ENCODE measurements around the gene ANKRD26.
"Not testable (repeated sequence)": the region's sequence is repeated elsewhere in the genome, so short reads cannot be mapped to it uniquely, and the experiment has no call there.

ANKRD26 gene

DNA sequence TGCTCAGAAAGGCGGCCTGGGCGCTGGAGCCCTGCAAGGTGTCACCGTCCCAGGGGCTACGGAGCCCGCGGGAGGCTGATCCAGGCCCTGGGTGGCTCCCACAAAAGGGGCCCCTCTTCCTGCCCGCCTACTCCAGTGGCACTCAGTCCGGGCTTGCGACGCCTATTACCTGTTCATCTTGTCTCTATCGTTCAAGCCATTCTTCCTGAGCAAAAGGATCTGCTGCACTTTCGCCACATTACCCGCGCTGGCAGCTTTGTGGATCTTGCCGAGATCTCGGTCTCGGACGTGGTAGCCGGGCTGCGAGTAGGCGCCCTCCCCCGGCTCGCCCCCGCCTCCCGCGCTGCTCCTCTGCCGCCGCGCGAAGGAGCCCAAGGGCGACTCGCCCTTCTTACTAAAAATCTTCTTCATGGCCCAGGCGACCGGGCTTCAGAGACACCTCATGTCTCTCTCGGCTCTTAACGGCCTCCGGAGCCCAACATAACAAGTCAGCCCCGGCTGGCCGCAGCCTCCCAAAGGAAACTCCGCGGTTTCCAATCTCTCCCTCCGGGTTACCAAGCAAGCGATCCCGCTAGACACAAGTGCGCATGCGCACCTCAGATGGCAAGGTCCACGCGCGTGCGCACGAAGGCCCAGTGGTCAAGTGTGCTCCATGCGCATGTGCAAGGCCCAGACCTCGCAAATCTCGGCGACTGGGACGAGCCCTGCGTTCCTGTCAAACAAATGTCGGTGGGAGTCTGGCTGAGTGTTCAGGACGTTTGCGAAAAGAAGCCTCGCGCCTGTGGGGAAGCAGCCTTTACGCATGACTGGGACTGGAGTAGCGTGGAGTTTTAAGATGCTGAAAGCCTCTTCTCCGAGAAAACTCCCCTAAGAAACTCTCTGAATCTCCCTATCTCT lies at the start of gene ANKRD26:
Gene ANKRD26, minus strand, starts transcription at position 579 of the 897 bp plus-strand sequence. Its CDS starts 168 bp downstream, at position 411.
- peak; percentile 97 for DNase-seq (ENCODE audit: low spot score)

DNA sequence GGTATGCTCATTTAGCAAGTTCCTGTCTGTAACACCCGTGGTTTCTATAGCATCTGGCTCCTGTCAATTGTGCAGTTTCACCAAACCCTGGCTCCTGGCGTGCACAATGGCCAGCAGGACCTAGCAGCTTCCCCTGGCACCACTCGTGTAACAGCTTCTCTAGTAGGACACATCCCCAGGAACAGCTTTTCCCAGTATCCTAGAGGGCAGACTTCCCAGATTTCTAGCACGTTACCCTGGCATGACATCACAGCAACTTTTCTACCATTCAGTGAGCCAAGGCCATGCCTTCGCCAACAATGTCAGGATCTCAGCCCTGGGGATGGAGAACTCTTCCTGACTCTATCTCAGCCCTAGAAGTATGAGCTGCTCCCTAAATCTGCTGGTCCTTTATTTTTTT lies 47.4 kb upstream of the ANKRD26 start:
- peak; percentile 14 for DNase-seq (ENCODE audit: low spot score)

DNA sequence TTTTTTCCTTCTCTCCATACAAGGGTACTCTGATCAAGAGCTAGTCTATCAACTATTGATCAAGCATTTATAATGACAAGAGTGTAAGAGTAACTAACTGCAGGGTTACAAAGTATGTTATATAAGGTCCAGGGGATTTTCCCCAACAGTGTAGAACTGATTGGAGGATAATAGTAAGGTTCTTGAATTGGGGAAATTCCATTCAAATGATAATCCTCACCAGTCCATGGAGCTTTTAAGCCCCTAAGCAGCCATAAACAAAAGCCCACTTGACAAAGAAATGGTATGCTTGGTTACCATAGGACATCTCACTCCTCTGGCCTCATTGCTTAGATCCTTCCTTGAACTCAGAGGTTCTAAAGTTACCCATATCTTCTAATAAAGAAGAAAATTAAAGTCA lies 45.6 kb upstream of the ANKRD26 start:
- DNase-seq (ENCODE audit: low spot score), result no peak

DNA sequence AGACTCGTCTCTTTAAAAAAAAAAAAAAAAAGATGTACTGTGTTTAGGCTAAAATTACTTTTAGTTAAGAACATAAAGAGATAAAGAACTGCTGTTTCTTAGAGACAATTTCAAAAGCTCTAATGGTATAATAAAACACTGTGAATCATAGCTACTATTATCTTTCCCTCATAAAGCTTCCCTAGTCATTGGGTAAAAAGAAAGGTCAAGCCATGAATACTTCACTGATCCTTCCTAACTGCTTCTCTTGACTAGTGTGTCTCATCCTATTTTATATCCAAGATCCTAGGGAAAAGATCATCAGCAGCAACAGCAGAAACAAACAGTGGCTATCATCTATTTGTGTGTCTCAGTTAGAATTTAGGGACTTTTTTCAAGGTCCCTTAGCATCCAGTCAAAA lies 43.4 kb upstream of the ANKRD26 start:
- DNase-seq (ENCODE audit: low spot score), result no peak

DNA sequence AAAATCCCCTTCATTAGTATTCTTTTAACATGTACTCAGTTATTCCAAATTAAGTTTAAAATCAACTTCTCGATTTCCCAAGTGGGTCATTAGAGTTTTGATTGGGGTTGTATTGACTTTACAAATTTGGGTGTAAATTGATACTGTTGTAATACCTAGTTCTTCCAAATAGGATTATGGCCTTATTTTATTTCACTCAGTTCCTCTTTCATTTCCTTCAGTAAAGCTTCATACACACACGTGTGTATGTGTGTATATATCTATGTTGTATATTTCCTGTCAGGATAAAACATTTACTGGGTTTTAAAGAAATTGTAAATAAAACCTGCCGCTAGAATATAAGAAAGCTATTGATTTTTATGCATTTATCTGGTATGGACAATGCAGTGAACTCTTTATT lies 38.0 kb upstream of the ANKRD26 start:
- DNase-seq (ENCODE audit: low spot score), result no peak

DNA sequence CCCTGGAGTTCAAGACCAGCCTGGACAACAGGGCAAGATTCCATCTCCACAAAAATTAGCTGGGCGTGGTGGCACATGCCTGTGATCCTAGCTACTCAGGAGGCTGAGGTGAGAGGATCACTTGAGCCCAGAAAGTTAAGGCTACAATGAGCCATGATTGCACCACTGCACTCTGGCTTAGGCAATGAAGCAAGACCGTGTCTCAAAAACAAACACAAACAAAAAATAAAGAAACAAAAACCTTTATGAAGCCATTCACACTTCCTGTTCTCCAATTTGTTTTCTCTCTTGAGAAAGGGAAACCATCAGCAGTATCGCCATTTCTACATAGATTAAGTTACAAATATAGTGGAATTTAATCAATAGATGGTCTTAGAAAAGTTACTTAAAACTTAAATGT lies 34.1 kb upstream of the ANKRD26 start:
- DNase-seq (ENCODE audit: low spot score), result no peak

DNA sequence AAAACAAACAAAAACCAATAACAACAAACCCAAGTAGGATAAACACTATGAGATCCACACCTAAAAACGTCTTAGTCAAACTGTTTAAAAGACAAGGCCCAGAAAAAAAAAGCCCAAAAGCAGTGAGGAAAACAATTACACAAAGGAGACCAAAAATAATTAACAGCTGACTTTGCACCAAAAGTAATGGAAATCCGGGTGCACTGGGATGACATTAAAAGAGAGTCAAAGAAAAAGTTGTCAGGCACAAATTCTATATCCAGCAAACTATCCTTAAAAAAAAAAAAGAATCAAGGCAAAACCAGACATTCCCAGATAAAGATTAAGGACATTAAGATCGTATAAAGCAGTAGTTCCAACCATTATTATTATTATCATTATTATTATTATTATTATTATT lies 7.9 kb upstream of the ANKRD26 start:
- DNase-seq (ENCODE audit: low spot score), result no peak

DNA sequence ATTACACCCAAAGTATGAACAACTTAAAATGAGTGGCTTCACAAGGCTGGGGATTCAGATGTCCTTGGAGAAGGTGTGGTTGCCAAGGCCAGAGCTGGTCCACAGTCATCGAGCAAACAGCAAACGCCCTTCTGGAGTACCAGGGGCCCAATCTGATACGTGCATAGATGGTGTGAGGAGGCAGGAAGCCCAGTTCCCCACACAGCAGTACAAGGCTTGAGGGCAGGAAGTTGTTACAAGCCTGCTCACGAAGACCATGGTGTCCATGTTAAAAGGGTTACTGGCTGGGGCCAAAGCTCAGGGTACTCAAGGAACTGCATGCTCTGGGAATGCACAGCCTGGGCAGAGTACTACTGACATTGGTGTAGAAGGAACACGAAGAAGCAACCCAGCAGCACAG lies 4.6 kb upstream of the ANKRD26 start:
- no peak for DNase-seq (ENCODE audit: low spot score)

DNA sequence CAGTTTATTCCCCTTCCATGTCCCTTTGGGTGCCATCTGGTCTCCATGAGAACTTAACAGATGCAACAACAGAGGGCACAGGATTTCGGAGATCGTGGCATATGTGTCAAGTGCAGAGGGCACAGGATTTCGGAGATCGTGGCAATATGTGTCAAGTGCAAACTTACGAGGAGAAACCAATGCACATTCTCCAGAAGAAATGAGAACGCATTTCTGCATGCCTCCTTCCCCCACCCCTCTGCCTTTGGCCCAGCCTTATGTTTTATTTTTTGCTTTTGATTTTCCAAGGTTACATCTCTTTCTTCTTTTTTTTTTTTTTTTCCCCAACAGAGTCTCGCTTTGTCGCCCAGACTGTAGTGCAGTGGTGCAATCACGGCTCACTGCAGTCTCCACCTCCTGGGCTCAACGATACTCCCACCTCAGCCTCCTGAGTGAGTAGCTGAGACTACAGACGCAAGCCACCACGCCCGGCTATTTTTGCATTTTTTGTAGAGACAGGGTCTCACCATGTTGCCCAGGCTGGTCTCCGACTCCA lies 586 bp upstream of the ANKRD26 start:
- no peak for DNase-seq (ENCODE audit: low spot score)

DNA sequence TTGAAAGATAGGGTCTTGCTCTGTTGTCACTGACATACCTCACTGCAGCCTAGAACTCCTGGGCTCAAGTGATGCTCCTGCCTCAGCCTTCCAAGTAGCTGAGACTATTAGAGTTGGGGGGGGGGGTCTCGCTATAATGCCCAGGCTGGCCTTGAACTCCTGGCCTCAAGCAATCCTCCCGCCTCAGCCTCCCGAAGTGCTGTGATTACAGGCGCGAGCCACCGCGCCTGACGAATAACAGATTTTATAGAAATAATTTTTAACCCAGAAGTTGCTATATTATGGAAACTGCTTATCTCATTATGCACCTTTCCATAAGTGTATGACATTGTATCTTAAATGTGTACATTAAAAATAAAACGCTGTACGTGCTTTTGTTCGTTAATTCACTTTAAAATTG lies 846 bp downstream of the ANKRD26 start:
- no peak for DNase-seq (ENCODE audit: low spot score)

DNA sequence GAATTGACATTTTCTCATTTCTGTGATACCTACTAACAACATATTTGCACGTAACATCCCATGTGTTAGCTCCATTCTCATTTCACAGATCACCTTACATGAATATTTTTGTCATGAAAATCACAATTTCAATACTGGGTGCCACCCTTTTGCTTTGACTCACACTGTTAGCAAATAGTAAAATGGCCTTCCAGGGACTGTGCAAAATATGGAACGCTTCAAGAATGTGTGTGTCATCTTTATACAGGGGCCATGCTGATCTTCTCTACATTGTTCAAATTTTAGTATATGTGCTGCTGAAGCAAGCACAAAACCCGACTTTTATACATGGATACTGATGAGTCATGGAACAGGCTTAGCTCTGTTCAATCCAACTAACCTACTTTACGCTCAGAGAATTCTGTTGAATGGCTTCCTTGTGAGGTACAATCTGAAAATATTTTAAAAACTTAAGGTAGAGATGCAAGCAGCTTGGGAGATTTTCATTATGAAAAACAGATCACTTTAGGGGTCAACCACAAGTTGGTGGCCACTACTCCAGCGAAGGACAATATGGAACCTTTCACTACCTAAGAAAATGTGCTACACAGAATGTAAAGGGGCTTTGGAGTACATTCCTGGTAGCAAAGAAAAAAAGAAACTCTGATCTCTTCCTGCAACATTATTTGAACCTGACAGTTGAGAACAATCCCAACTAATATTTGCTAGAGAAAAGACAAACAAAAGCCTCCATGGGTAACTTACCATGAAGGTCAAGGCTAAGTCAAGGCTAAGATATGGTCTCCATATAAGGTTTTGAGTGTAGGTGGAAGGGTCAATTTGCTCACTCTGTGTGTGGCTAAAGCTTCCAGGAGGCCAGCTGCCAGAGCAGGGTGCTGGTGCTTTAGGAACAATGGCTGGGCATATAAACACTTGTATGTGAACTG lies 11.9 kb downstream of the ANKRD26 start:
- no peak for DNase-seq (ENCODE audit: low spot score)

DNA sequence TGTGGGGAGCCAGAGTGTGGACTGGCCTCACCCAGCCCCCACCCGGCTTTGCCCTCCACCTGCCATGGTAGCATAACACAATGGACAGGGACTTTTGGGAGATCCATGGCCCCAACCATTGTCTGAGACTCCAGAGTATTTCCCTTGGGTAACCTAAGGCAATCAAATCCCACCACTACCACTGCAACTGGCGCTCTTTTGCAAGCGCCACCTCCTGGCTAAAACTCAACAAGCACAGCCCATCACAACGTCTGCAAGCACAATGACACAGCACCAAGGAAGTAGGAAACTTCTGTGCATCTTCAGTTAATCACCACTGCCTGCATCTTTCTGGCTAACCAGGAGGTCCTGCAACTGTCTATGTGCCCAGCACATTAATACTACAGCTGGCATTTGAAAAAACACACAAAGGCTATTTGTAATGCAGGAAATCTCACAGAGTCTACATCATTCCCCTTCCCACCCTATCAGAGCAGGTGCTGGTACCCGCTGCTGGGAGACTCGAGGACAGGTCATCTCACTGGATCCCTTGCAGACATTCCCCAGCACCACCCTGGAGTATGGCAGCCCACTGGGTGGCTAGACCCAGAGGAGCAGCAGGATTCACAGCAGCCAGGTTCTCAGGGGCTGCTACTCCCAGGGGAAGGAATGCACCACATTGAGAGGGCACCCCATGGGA lies 27.7 kb downstream of the ANKRD26 start:
- DNase-seq (ENCODE audit: low spot score), result no peak

DNA sequence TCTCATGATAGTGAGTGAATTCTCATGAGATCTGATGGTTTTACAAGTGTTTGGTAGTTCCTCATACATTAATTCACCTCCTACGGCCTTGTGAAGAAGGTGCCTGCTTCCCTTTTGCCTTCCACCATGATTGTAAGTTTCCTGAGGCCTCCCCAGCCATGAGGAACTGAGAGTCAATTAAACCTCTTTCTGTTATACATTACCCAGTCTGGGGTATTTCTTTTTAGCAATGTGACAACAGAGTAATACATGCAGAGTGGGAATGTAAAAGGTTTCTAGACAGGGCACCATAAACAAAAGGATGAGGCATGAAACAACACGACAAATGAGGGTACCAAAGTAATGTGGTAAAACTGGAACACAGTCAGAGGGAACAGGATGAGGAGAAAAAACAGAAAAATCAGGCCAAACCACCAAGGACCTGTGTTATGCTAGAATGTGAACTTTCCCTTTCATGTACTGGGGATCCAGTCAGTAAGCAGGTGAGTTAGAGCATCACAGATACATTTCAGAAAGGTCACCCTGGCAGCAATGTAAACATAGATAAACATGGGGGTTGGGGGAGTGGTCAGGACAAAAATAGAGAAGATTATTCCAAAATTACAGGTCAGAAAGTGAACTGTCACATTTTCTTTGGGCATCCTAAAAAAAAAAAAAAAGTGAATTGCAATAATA lies 31.9 kb downstream of the ANKRD26 start:
- DNase-seq (ENCODE audit: low spot score), result no peak

DNA sequence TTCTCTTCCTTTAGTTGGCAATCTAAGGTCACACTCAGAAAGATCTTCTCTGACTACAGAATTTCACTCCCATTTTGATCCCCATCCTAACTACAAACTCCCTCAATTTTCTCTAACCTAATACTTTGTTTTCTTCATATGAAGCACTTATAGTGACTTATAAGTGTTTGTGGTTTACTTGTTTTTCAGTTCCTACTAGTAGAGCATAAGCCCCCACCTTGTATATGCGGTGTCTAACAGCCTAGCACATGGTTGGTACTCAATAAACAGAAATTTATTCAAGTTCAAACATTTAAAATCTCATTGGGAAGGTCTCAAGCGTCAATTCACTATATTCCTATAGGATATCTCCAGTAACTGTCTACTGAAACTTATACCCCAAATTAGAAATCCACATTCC lies 35.2 kb downstream of the ANKRD26 start:
- no peak for DNase-seq (ENCODE audit: low spot score)

DNA sequence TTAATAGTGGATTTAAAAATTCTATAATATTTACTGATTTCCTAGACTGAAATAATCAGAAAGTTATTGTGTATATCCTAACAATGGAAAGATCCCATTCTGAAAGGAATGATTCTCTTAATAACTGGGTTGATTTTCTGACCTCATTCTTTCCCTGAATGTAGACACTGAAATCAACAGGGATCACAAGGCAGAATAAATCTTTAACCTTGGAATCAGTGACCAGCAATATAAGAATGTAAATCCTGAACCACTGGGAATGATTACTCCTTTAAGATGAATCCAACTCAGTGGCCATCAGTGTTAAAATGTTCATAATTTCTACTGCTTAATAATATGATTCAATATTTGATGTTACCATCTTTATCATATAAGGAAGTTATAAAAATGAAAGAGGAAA lies 47.6 kb downstream of the ANKRD26 start:
- no peak for DNase-seq (ENCODE audit: low spot score)

DNA sequence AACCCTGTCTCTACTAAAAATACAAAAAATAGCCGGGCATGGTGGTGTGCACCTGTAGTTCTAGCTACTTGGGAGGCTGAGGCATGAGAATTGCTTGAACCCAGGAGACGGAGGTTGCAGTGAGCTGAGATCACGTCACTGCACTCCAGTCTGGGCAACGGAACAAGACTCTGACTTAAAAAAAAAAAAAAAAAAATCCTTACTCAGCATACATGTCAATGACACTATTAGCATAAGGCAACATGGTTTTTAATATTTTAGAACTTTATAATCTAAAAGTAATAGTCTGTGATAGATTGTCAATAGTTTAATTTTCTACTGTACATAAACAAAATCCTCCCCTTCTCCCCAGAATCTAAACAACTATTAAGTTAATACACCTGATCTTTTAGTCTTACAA lies 55.0 kb downstream of the ANKRD26 start:
- not testable (repeated sequence) for DNase-seq (ENCODE audit: low spot score)

DNA sequence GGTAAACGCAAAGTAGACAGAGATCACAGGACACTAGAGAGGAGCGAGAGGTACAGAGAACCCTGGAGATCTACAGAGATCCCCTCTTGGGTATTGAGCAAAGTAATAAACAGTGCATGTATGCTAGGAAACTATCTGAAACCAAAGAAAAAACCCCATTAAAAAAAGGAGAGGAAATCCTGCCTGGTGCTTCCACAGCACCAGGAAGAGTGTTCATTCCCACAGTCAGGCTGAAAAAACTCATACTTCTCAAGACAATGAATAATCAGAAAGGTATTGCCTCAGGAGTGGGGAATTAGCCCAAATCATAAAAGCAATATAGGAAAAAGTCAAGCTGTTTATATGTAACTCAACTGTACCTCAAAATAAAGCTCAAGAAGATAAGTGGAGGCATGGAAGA lies 59.1 kb downstream of the ANKRD26 start:
- no peak for DNase-seq (ENCODE audit: low spot score)

DNA sequence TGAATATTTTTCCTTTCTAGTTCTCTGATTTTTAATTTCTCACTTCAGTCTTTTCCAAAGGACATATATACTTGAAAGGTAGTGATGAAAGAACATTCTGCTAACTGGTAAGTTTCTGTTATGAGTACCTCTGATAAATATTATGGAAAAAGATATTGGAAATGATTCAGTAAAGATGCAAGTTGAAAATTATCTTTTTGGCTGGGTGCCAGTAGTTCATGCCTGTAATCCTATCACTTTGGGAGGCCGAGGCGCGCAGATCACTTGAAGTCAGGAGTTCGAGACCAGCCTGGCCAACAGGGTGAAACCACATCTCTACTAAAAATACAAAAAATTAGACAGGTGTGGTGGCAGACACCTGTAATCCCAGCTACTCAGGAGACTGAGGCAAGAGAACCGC lies 62.1 kb downstream of the ANKRD26 start:
- DNase-seq (ENCODE audit: low spot score), result no peak

DNA sequence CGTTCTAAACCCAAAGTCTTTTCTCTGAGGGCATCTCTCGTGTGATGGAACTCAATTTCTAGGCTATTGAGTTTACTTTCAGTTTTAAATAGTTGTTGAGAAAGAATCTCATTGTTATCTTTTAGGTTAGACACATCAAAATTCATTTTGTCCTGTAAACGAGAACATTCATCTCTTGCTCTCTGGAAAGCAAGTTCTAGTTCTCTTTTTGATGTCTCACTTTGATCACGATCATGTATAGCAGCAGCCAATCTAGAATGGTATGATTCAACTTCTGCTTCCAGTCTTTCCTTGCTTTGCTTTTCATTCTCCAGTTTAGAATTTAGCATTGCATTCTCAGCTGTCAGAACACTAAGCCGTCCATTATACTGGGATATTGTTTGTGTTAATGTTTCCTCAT lies 65.1 kb downstream of the ANKRD26 start:
- no peak for DNase-seq (ENCODE audit: low spot score)

DNA sequence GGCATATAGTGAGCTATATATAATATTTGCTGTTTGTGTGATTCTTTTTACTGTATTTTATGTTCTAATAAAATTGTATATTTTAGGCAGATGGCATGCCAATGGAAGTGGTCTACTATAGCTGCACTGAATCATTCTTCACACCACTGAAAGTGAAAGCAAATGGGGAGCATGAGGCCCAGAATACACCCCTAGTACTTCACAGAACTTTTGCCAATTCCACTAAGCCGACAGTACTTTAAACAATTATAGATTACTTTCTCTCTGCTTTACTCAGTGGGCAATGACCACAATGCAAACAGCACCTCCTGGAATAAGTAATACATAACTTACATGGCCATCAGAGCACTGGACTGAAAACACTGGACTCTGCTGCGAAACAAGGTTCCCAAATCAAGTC lies 70.2 kb downstream of the ANKRD26 start:
- DNase-seq (ENCODE audit: low spot score), result no peak

DNA sequence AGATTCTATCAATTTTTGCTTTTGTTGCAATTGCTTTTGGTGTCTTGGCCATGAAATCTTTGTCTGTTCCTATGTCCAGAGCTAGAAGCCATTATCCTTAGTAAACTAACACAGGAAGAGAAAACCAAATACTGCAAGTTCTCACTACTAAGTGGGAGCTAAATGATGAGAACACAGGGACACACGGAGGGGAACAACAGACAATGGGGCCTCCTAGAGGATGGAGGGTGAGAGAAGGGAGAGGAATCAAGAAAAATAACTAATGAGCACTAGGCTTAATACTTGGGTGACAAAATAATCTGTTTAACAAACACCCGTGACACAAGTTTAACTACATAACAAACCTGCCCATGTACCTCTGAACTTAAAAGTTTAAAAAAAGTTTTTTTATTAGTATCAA lies 78.2 kb downstream of the ANKRD26 start:
- no peak for DNase-seq (ENCODE audit: low spot score)

DNA sequence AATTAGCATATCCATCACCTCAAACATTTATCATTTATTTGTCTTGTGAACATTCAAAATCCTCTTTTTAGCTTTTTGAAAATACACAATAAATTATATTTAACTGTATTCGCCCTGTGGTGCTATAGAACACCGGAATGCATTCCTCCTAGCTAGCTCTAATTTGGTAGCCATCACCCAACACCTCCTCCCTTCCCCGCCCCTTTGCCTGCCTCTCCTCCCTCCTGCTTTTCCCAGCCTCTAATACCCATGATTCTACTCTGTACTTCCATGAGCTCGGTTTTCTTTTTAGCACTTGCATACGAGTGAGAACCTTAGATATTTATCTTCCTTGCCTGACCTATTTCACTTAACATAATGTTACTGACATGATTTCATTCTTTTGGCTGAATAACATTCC lies 80.1 kb downstream of the ANKRD26 start:
- no peak for DNase-seq (ENCODE audit: low spot score)

Data from cerebellar cortex (tissue), 1 donor.